ENCODE results near the gene SOAT1.

The SOAT1 gene

GRCh38 chr1:179340918-179341317 is 47.3 kb downstream of the SOAT1 start:
- no peak for DNase-seq
- H3K27ac ChIP-seq (ENCODE audit: low read depth, low read length) = no peak overlapping the region
- no peak overlapping the region for H2BK15ac ChIP-seq (replicated peaks; ENCODE audit: low read depth)
- no peak overlapping the region for H3K4ac ChIP-seq (ENCODE audit: low read depth, low read length)
- H3K27me3 ChIP-seq (ENCODE audit: insufficient read depth, low read length, poor library complexity) = no peaks in the 10 kb centered on the region
- H3K79me1 ChIP-seq (ENCODE audit: low read length) = no peaks in the 10 kb centered on the region
- no peaks in the 10 kb centered on the region for H3K36me3 ChIP-seq (ENCODE audit: control insufficient read depth, insufficient read depth, low read length)
- no peak overlapping the region for H2AK5ac ChIP-seq (ENCODE audit: low read length)
- H3K4me1 ChIP-seq (ENCODE audit: control insufficient read depth, low read depth, low read length) = no peaks in the 10 kb centered on the region
- no peak overlapping the region for H4K5ac ChIP-seq (ENCODE audit: low read length)
- no peak overlapping the region for H2BK5ac ChIP-seq (ENCODE audit: low read length)
- no CpG with 5 or more reads among the region's 5 CpGs for WGBS (ENCODE audit: extremely low coverage, insufficient coverage, low lambda C conversion rate)
- no peak overlapping the region for H2BK120ac ChIP-seq (ENCODE audit: low read depth, low read length)
- no peak overlapping the region for H3K4me2 ChIP-seq (ENCODE audit: low read length)
- H3K9ac ChIP-seq (ENCODE audit: low read length) = no peak overlapping the region
- H3K79me2 ChIP-seq (ENCODE audit: control insufficient read depth, insufficient read depth, low read length) = no peaks in the 10 kb centered on the region
- no peak overlapping the region for H3K18ac ChIP-seq (ENCODE audit: low read length)
- no peak overlapping the region for H3K56ac ChIP-seq (ENCODE audit: low read length)
- H4K8ac ChIP-seq (ENCODE audit: low read depth, low read length) = no peak overlapping the region
- H3K4me3 ChIP-seq (ENCODE audit: low read length) = no peak overlapping the region
- H3K23ac ChIP-seq (ENCODE audit: low read length) = no peak overlapping the region

- no peak overlapping the region for H3K4me3 ChIP-seq (ENCODE audit: low read length)
- no peak overlapping the region for H3K18ac ChIP-seq (ENCODE audit: low read length)
- no peak overlapping the region for H2BK5ac ChIP-seq (ENCODE audit: low read length)
- no peak overlapping the region for H2AK5ac ChIP-seq (ENCODE audit: low read length)
- no peaks in the 10 kb centered on the region for H3K36me3 ChIP-seq (ENCODE audit: control insufficient read depth, insufficient read depth, low read length)
- H2BK15ac ChIP-seq (replicated peaks; ENCODE audit: low read depth) = no peak overlapping the region
- no peaks in the 10 kb centered on the region for H3K4me1 ChIP-seq (ENCODE audit: control insufficient read depth, low read depth, low read length)
- no peak overlapping the region for H2BK120ac ChIP-seq (ENCODE audit: low read depth, low read length)
- no peak overlapping the region for H4K5ac ChIP-seq (ENCODE audit: low read length)
- no peak overlapping the region for H3K56ac ChIP-seq (ENCODE audit: low read length)
- H3K27me3 ChIP-seq (ENCODE audit: insufficient read depth, low read length, poor library complexity) = no peaks in the 10 kb centered on the region
- H3K23ac ChIP-seq (ENCODE audit: low read length) = no peak overlapping the region
- H3K79me2 ChIP-seq (ENCODE audit: control insufficient read depth, insufficient read depth, low read length) = no peaks in the 10 kb centered on the region
- H3K9ac ChIP-seq (ENCODE audit: low read length) = no peak overlapping the region
- WGBS (ENCODE audit: extremely low coverage, insufficient coverage, low lambda C conversion rate) = no CpG with 5 or more reads among the region's 4 CpGs
- DNase-seq = no peak
- no peak overlapping the region for H3K27ac ChIP-seq (ENCODE audit: low read depth, low read length)
- no peak overlapping the region for H4K8ac ChIP-seq (ENCODE audit: low read depth, low read length)
- H3K79me1 ChIP-seq (ENCODE audit: low read length) = no peaks in the 10 kb centered on the region
- no peak overlapping the region for H3K4ac ChIP-seq (ENCODE audit: low read depth, low read length)
- H3K4me2 ChIP-seq (ENCODE audit: low read length) = no peak overlapping the region
Measured at GRCh38 chr1:179341943-179342547, 48.4 kb downstream of the SOAT1 start.

- Histone ChIP-seq H3K79me1 (ENCODE audit: low read length) (no peaks in the 10 kb centered on the region), H3K79me2 (ENCODE audit: control insufficient read depth, insufficient read depth, low read length) (no peaks in the 10 kb centered on the region), H2BK120ac (ENCODE audit: low read depth, low read length) (no peak overlapping the region), H3K4me2 (ENCODE audit: low read length) (no peak overlapping the region), H3K4me3 (ENCODE audit: low read length) (no peak overlapping the region), H3K36me3 (ENCODE audit: control insufficient read depth, insufficient read depth, low read length) (no peaks in the 10 kb centered on the region), H4K5ac (ENCODE audit: low read length) (no peak overlapping the region), H2BK15ac (replicated peaks; ENCODE audit: low read depth) (no peak overlapping the region), H4K8ac (ENCODE audit: low read depth, low read length) (no peak overlapping the region), H3K4me1 (ENCODE audit: control insufficient read depth, low read depth, low read length) (no peaks in the 10 kb centered on the region), H3K23ac (ENCODE audit: low read length) (no peak overlapping the region), H3K56ac (ENCODE audit: low read length) (no peak overlapping the region), H3K4ac (ENCODE audit: low read depth, low read length) (no peak overlapping the region), H2BK5ac (ENCODE audit: low read length) (no peak overlapping the region), H3K9ac (ENCODE audit: low read length) (no peak overlapping the region), H3K18ac (ENCODE audit: low read length) (no peak overlapping the region), H3K27ac (ENCODE audit: low read depth, low read length) (no peak overlapping the region), H3K27me3 (ENCODE audit: insufficient read depth, low read length, poor library complexity) (no peaks in the 10 kb centered on the region), H2AK5ac (ENCODE audit: low read length) (no peak overlapping the region)
- DNase-seq = no peak
- no CpG with 5 or more reads among the region's 4 CpGs for WGBS (ENCODE audit: extremely low coverage, insufficient coverage, low lambda C conversion rate)
Measured at GRCh38 chr1:179342740-179343404, 49.3 kb downstream of the SOAT1 start.

GRCh38 chr1:179351281-179351680 is 57.7 kb downstream of the SOAT1 start:
- Histone ChIP-seq H3K18ac (ENCODE audit: low read length) (no peak overlapping the region), H3K4me3 (ENCODE audit: low read length) (no peak overlapping the region), H3K4me1 (ENCODE audit: control insufficient read depth, low read depth, low read length) (no peaks in the 10 kb centered on the region), H3K27ac (ENCODE audit: low read depth, low read length) (no peak overlapping the region), H3K4me2 (ENCODE audit: low read length) (no peak overlapping the region), H2BK5ac (ENCODE audit: low read length) (no peak overlapping the region), H3K36me3 (ENCODE audit: control insufficient read depth, insufficient read depth, low read length) (no peaks in the 10 kb centered on the region), H2BK120ac (ENCODE audit: low read depth, low read length) (no peak overlapping the region), H3K27me3 (ENCODE audit: insufficient read depth, low read length, poor library complexity) (no peaks in the 10 kb centered on the region), H3K79me2 (ENCODE audit: control insufficient read depth, insufficient read depth, low read length) (no peaks in the 10 kb centered on the region), H2AK5ac (ENCODE audit: low read length) (no peak overlapping the region), H3K9ac (ENCODE audit: low read length) (no peak overlapping the region), H4K5ac (ENCODE audit: low read length) (no peak overlapping the region), H3K79me1 (ENCODE audit: low read length) (no peaks in the 10 kb centered on the region), H2BK15ac (replicated peaks; ENCODE audit: low read depth) (no peak overlapping the region), H3K56ac (ENCODE audit: low read length) (no peak overlapping the region), H3K4ac (ENCODE audit: low read depth, low read length) (no peak overlapping the region), H4K8ac (ENCODE audit: low read depth, low read length) (no peak overlapping the region), H3K23ac (ENCODE audit: low read length) (no peak overlapping the region)
- no peak for DNase-seq
- WGBS (ENCODE audit: extremely low coverage, insufficient coverage, low lambda C conversion rate) = no CpG with 5 or more reads among the region's 3 CpGs

- Histone ChIP-seq H3K4me1 (ENCODE audit: control insufficient read depth, low read depth, low read length) (no peaks in the 10 kb centered on the region), H3K79me2 (ENCODE audit: control insufficient read depth, insufficient read depth, low read length) (no peaks in the 10 kb centered on the region), H2AK5ac (ENCODE audit: low read length) (no peak overlapping the region), H2BK120ac (ENCODE audit: low read depth, low read length) (no peak overlapping the region), H4K8ac (ENCODE audit: low read depth, low read length) (no peak overlapping the region), H3K4me3 (ENCODE audit: low read length) (no peak overlapping the region), H3K23ac (ENCODE audit: low read length) (no peak overlapping the region), H3K9ac (ENCODE audit: low read length) (no peak overlapping the region), H4K5ac (ENCODE audit: low read length) (no peak overlapping the region), H3K27me3 (ENCODE audit: insufficient read depth, low read length, poor library complexity) (no peaks in the 10 kb centered on the region), H3K79me1 (ENCODE audit: low read length) (no peaks in the 10 kb centered on the region), H2BK5ac (ENCODE audit: low read length) (no peak overlapping the region), H3K4me2 (ENCODE audit: low read length) (no peak overlapping the region), H3K4ac (ENCODE audit: low read depth, low read length) (no peak overlapping the region), H3K36me3 (ENCODE audit: control insufficient read depth, insufficient read depth, low read length) (no peaks in the 10 kb centered on the region), H3K18ac (ENCODE audit: low read length) (no peak overlapping the region), H3K56ac (ENCODE audit: low read length) (no peak overlapping the region), H3K27ac (ENCODE audit: low read depth, low read length) (no peak overlapping the region), H2BK15ac (replicated peaks; ENCODE audit: low read depth) (no peak overlapping the region)
- no peak for DNase-seq
- no CpG with 5 or more reads among the region's 2 CpGs for WGBS (ENCODE audit: extremely low coverage, insufficient coverage, low lambda C conversion rate)
Measured at GRCh38 chr1:179352236-179352635, 58.6 kb downstream of the SOAT1 start.

- no peaks in the 10 kb centered on the region for H3K27me3 ChIP-seq (ENCODE audit: insufficient read depth, low read length, poor library complexity)
- no peak for DNase-seq
- H3K4me3 ChIP-seq (ENCODE audit: low read length) = no peak overlapping the region
- H2BK15ac ChIP-seq (replicated peaks; ENCODE audit: low read depth) = no peak overlapping the region
- H2BK5ac ChIP-seq (ENCODE audit: low read length) = no peak overlapping the region
- no peak overlapping the region for H3K23ac ChIP-seq (ENCODE audit: low read length)
- no peak overlapping the region for H3K4ac ChIP-seq (ENCODE audit: low read depth, low read length)
- H4K5ac ChIP-seq (ENCODE audit: low read length) = no peak overlapping the region
- H3K79me2 ChIP-seq (ENCODE audit: control insufficient read depth, insufficient read depth, low read length) = no peaks in the 10 kb centered on the region
- H4K8ac ChIP-seq (ENCODE audit: low read depth, low read length) = no peak overlapping the region
- H3K79me1 ChIP-seq (ENCODE audit: low read length) = no peaks in the 10 kb centered on the region
- H3K9ac ChIP-seq (ENCODE audit: low read length) = no peak overlapping the region
- no peak overlapping the region for H2AK5ac ChIP-seq (ENCODE audit: low read length)
- no peaks in the 10 kb centered on the region for H3K36me3 ChIP-seq (ENCODE audit: control insufficient read depth, insufficient read depth, low read length)
- no peak overlapping the region for H3K18ac ChIP-seq (ENCODE audit: low read length)
- H3K4me2 ChIP-seq (ENCODE audit: low read length) = no peak overlapping the region
- H3K27ac ChIP-seq (ENCODE audit: low read depth, low read length) = no peak overlapping the region
- no peak overlapping the region for H2BK120ac ChIP-seq (ENCODE audit: low read depth, low read length)
- no peaks in the 10 kb centered on the region for H3K4me1 ChIP-seq (ENCODE audit: control insufficient read depth, low read depth, low read length)
- WGBS (ENCODE audit: extremely low coverage, insufficient coverage, low lambda C conversion rate) = no CpG with 5 or more reads among the region's 5 CpGs
- no peak overlapping the region for H3K56ac ChIP-seq (ENCODE audit: low read length)
Measured at GRCh38 chr1:179353546-179353945, 59.9 kb downstream of the SOAT1 start.
